GM18519 (cell line): ENCODE results near the gene FAM124A.
"Not testable (repeated sequence)": the region's sequence is repeated elsewhere in the genome, so short reads cannot be mapped to it uniquely, and the experiment has no call there.

Source experiments
- ATAC-seq: cut with Tn5 transposase; IDR thresholded peaks from one replicate; pipeline ENCODE4 v1.9.1; 2021; ENCODE audit warnings: mild to moderate bottlenecking, moderate library complexity; ENCODE audit not compliant: unreplicated experiment, low FRiP score

Gene FAM124A

GRCh38 chr13:51262501-51263211 is 40.5 kb downstream of the FAM124A start:
- ATAC-seq: no peak

DNA sequence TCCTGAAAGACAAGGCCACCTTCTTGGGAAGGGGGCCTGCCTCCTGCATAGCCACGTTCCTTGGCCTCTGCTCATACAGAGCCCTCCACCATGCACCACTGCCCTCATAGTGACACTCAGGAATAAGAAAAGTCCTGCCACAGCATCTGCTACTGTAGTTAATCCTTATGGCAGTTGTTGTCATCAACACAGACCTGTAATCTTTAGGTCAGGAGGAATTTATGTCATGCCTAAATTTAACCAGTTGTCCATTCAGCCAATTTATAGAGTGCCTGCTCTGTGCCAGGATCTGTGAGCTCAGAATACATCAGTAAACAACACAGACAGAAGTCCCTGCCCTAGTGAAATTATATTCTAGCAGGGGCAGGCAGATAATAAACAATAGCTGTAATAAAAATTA is 44.4 kb downstream of the FAM124A start:
- ATAC-seq: no peak

DNA sequence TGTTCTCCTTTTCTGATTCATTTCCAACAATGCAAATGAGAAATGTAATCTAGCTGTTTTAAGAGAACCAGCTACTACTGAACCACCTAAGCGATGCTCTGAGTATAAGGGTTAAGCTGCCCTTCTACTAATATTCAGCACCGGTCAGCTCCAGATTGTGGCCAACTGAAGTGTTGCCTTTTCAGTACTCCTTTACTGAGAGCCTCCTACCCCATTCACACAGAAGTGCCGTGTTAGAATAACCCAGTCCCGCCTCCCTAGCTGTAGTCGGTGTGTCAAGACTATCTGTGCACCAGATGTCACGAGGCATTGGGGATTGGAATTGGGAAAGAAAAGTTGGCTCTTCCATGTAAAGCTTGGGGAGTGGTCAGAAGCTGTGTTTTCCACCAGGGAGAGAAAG is 45.4 kb downstream of the FAM124A start:
- no peak for ATAC-seq

DNA sequence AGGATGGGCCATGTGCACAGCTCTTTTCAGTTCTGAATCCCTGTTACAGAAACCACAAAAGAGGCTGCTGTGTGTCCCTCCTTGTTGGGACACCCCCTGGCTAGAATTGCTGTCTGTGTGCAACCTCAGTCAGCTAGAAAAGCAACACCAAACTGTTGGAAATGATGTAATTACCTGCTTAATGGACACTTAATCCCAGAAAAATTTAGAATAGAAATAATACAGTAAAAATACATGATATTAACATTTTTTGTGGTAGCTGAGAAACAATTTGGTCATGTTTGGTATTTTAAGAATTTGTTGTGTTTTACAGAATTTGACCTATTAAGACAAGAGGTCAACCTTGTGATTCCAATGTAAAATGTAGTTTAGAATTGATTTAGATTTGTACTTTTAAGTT is 46.8 kb downstream of the FAM124A start:
- no peak for ATAC-seq

- ATAC-seq: no peak
Measured at GRCh38 chr13:51270623-51271415, 48.6 kb downstream of the FAM124A start.

- no peak for ATAC-seq
Measured at GRCh38 chr13:51271528-51272085, 49.4 kb downstream of the FAM124A start.

DNA sequence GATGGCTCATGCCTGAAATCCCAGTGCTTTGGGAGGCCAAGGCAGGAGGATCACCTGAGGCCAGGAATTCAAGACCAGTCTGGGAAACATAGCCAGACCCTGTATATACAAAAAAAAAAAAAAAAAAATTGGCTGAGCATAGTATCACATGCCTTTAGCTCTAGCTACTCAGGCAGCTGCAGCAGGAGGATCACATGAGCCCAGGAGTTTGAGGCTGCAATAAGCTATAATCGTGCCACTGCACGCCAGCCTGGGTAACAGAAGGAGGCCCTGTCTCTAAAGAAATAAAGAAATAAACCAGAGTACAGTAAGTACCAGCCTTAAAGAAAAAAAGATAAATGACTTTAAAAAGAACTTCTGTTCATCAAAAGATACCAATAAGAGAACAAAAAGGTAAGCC is 52.9 kb downstream of the FAM124A start:
- ATAC-seq: no peak

GRCh38 chr13:51276636-51277035 is 54.4 kb downstream of the FAM124A start:
- ATAC-seq: no peak

DNA sequence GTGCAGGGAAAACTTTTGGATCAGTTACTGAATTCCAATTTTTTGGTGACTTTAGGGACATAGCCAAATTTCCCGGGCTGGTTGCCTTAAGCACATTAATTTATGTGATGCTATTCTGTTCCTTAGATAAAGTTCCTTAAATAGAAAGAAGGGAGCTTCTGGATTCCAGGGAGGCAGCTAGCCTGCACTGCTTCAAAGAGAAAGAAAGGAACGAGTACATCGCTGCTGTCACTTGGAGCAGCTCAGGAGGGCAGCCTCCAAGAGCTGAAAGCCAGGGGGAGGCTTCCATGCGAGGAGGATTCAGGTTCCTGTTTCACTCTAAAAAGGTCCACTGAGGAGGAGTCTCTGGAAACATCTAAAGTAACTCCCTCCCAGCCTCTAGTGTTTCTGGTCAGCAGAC is 55.7 kb downstream of the FAM124A start:
- no peak for ATAC-seq

DNA sequence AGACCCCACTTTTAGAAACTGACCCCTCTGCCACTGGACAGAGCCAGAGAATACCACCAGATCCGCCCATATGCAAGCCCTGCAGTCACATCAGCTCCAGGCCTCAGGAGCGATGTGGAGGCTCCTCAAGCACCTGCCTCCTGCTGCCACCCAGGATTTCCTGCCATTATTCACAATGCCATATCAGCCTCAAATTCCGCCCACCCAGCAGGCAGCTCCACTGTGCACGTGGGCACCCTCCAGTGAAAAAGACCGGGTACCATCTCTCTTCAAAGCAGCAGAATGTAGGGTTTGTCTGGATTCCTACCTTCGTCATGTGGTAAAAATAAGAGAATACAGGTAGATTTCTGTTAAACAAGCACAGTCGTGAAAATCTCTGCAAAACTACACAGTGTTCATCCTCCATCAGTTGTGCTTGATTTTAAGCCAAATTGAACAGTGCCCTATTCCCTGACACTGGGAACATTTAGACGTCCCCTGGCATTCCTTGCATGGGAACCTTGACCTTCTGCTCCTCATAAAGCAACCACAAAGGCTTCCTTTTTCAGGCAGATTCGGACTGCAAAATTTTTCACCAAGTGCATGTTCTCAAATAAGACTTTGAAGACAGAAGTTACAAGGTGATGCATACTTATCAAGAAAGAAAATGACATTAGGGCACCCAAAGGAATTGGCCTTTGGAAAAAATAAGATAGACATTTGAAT is 56.4 kb downstream of the FAM124A start:
- no peak for ATAC-seq

GRCh38 chr13:51280379-51280940 is 58.3 kb downstream of the FAM124A start:
- ATAC-seq: no peak

DNA sequence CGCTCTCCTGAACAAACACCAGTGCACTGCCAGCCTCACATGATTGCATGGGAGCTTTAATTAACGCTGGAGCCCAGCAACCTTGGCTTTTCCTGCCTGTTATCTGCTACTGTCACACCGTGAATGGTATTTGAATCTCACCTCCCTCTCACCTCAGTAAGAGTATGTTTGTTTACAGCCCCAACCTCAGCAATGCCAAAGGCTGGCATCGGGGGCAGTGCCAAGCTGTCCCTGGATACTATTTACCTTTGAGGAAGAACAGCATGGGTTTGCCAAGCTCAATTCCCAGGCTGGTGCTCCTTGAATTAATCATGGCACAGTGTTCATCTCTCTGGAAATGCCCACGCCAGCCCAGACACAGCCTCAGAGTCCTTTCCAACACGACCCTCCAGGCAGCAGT is 60.1 kb downstream of the FAM124A start:
- no peak for ATAC-seq

- ATAC-seq: not testable (repeated sequence)
Measured at GRCh38 chr13:51282923-51283322, 60.7 kb downstream of the FAM124A start.

DNA sequence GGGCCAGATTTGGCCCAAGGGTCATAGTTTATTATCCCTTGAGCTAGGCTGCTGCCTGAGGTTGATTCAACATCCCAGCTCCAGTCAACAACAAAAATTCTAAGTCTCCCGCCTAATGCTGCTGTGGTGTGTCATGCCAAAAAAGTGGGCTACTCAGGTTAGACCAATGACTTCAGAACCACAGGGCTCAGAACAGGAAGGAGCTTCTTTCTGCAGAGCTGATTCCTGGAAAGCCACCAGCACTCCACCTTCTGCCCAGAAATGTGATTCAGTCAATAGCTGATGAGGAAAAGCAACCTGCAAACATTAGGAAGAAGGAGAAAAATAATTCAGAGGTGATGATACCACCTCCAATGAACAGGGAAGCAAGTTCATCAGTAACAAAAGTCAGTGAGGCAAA is 61.2 kb downstream of the FAM124A start:
- ATAC-seq: no peak

DNA sequence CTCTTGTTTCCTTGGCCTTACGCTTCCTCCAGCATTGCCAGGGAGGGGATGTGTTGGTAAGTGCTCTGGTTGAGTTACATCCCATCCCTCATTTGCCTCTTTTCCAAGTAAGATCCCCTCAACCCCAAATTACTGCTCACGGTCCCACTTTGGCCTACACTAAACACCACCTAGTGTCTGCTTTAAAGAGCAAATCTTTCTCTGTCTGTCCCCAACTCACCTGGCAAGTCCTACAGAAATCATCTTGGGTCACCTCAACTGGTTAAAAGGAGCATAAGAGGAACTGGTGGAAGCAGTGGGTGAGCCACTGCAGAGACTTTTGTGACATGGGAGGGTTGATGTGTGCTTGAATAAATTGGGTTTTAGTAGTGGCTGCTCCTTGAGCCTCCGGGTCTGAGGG is 62.1 kb downstream of the FAM124A start:
- ATAC-seq: no peak

DNA sequence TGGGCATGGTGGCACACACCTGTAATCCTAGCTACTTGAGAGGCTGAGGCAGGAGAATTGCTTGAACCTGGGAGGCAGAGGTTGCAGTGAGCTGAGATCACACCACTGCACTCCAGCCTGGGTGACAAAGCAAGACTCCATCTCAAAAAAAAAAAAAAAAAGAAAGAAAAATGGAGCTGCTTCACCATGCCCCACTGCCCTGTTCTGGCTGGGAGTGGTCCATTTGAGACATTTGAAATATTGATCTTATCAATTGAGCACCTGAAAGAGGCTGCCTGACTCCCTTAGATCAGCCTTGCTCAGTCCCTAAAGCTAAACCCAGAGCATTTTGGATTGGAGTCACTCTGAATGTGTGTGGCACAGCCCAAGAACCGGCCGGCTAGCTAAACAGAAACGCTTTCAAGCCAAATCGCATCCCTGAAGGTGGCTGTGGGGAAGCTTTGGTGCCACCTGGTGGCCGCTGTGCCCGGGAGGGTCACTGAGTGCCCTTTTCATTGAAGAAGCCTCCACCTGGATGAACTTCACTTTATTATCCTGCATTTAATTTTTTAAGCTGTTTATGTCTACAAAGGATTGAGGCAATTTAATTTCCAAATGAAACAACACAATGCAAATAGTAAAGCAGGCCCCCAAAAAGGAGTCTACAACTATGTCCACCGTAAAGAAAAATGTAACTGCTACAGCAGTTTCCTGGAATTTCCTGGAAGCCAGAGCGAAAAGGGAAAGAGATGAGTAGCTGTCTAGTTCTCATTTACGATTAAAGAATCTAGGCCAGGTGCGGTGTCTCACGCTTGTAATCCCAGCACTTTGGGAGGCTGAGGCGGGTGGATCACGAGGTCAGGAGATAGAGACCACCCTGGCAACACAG is 64.2 kb downstream of the FAM124A start:
- no peak for ATAC-seq

GRCh38 chr13:51287758-51288157 is 65.6 kb downstream of the FAM124A start:
- no peak for ATAC-seq

- not testable (repeated sequence) for ATAC-seq
Measured at GRCh38 chr13:51288254-51288653, 66.1 kb downstream of the FAM124A start.

DNA sequence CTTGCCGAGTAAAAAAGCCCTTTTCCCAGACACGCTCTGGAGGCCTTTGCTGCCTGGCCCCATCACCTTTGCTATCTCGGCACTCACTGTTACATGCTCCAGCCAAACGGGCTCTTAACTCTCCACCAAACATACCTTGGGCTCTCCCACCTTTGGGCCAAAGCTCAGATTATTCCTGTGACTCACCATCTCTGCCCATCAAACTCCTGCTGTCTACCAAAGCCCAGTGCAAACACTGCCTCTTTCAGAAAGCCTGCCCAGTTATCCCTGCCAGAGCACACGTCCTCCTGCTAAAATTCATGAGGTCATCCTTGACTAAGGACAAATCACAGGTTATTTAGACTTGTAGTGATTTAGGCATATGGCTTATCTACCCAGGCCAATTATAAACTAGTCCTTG is 69.1 kb downstream of the FAM124A start:
- no peak for ATAC-seq

- no peak for ATAC-seq
Measured at GRCh38 chr13:51292000-51292565, 69.9 kb downstream of the FAM124A start.
